Prostate gland (tissue), 2 donors: ENCODE data around the gene FYCO1.

ENCODE experiments used
- POLR2AphosphoS5 ChIP-seq: sonication (generic); formaldehyde crosslinking; IDR thresholded peaks from one replicate; pipeline ENCODE4 v1.6.1; 2017; ENCODE audit warnings: antibody characterized with exemption
- TF ChIP-seq, protein P1 (sequence below), 4 experiments: fragments of 200-600 bp in 2 of 4; fragments of 450-650 bp in 2 of 4; sonication (generic) in 2 of 4; IDR thresholded peaks; 1 replicate in 3 of 4; 2 replicates in 1 of 4; pipeline ENCODE4 v1.5.1; 2016 to 2019; ENCODE audit warnings: antibody characterized with exemption in 4 of 4, mild to moderate bottlenecking in 2 of 4, moderate library complexity in 2 of 4

DNA sequence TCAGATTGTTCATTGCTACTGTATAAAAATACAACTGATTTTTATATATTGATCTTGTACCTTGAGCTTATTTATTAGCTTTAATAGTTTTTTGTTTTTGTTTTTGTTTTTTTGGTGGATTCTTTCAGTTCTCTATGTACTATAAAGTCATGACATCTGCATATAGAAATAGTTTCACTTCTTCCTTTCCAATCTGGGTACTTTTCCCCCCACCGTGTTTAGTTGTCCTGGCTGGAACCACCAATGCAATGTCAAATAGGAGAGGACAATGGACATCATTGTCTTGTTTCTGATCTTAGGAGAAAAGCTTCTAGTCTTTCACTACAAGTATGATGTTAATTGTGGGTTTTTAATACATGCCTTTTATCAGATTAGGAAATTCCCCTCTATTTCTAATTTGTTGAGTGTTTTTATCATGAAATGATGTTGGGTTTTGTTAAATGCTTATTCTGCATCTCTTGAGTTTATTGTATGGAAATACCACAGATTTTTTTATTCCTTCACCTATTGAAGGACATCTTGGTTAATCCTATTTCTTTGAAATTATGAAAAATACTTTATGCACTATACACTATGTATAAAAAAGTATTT is 34.4 kb upstream of the FYCO1 start:
- TF ChIP-seq, protein P1, sequence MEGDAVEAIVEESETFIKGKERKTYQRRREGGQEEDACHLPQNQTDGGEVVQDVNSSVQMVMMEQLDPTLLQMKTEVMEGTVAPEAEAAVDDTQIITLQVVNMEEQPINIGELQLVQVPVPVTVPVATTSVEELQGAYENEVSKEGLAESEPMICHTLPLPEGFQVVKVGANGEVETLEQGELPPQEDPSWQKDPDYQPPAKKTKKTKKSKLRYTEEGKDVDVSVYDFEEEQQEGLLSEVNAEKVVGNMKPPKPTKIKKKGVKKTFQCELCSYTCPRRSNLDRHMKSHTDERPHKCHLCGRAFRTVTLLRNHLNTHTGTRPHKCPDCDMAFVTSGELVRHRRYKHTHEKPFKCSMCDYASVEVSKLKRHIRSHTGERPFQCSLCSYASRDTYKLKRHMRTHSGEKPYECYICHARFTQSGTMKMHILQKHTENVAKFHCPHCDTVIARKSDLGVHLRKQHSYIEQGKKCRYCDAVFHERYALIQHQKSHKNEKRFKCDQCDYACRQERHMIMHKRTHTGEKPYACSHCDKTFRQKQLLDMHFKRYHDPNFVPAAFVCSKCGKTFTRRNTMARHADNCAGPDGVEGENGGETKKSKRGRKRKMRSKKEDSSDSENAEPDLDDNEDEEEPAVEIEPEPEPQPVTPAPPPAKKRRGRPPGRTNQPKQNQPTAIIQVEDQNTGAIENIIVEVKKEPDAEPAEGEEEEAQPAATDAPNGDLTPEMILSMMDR (IDR thresholded peaks at IDR 0.05): no peak
- TF ChIP-seq POLR2AphosphoS5: no peak
